NCI-H2107 treated with DMSO at 0.1 percent for 48 hours (cell line): ENCODE data around the gene DARS2.

Experiments used
- DNase-seq: peaks from one replicate; lab custom pipeline; 2025; ENCODE audit not compliant: unreplicated experiment; lab: John Stamatoyannopoulos, UW

The DARS2 gene

GRCh38 chr1:173886746-173887611 lies 62.5 kb downstream of the DARS2 start:
- DNase-seq, result no peak

GRCh38 chr1:173887627-173888026 lies 63.2 kb downstream of the DARS2 start:
- DNase-seq, result no peak

- no peak for DNase-seq
These were observed 64.3 kb downstream of the DARS2 start for GRCh38 chr1:173888749-173889148.

GRCh38 chr1:173889885-173890284 lies 65.4 kb downstream of the DARS2 start:
- no peak for DNase-seq

- no peak for DNase-seq
These were observed 69.1 kb downstream of the DARS2 start for GRCh38 chr1:173893611-173894010.

GRCh38 chr1:173894189-173894588 lies 69.7 kb downstream of the DARS2 start:
- no peak for DNase-seq

- DNase-seq, result no peak
These were observed 76.0 kb downstream of the DARS2 start for GRCh38 chr1:173900427-173900826.

- DNase-seq, result no peak
These were observed 76.5 kb downstream of the DARS2 start for GRCh38 chr1:173900992-173901391.

GRCh38 chr1:173903827-173904531 lies 79.5 kb downstream of the DARS2 start:
- DNase-seq, result peak; percentile 41
